Stimulated activated CD8-positive, alpha-beta memory T cell treated with anti-CD3 and anti-CD28 coated beads, Interleukin-15, amount 100 ng/mL, for 1 hour (primary cell): Measurements from ENCODE around the gene ZNF45.
"Not testable (repeated sequence)": the region's sequence is repeated elsewhere in the genome, so short reads cannot be mapped to it uniquely, and the experiment has no call there.

Source experiments
- DNase-seq: peaks from one replicate; pipeline ENCODE4 v3.0.0-alpha.2; 2020; ENCODE audit warnings: low read depth

ZNF45 gene

DNA sequence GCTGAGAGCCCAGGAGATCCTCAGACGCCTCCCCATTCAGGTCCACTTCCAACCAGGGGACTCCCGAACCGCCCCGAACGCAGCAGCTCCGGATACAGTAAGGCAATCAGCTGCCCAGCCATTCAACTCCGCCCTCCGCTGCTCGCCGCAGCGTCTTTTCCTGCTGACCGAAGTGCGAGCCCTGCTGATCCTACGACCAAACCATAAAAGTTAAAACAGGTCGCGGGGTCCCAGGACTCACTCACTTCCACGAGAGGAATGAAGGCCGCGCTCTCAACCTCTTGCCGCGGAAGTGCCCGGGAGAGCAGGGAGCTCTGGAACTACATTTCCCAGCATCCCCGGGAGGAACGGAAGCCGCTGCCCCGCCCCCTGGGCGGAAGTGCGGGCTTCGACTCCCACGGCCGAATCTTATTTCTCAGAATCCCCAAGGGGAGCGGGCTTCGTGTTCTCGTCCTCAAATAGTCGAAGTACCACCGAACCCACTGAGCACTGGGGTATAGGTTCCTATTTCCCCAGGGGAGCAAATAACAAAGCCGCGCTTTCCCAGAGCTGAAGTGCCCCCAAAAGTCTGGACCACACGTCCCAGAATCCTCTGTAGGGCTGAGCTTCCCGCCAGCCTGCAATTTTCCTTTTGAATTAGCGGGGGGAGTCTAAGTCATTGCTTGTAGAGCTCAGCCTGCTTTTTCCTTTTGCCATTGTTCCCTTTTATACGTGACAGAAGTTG is at the start of gene ZNF45:
Gene ZNF45, minus strand, starts transcription at position 298 of the 724 bp plus-strand sequence. CDS start 13,097 bp downstream, outside the sequence.
- DNase-seq = peak; percentile 75

DNA sequence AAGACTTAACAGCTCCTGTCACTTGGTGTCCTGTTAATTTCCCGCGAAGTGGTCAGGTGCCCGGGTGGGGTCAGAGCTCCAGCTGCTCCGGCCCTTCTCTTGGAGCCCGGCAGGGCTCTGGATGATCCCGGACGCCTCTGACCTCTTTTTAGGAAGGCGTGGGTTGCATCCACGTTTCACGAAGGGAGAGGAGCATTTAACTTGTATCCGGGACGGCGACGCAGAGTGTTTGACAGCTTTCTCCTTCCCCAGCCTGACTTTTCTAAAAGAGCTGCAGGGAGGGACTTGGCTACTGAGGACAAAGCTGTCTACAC is 49.6 kb upstream of the ZNF45 start:
- DNase-seq = no peak

DNA sequence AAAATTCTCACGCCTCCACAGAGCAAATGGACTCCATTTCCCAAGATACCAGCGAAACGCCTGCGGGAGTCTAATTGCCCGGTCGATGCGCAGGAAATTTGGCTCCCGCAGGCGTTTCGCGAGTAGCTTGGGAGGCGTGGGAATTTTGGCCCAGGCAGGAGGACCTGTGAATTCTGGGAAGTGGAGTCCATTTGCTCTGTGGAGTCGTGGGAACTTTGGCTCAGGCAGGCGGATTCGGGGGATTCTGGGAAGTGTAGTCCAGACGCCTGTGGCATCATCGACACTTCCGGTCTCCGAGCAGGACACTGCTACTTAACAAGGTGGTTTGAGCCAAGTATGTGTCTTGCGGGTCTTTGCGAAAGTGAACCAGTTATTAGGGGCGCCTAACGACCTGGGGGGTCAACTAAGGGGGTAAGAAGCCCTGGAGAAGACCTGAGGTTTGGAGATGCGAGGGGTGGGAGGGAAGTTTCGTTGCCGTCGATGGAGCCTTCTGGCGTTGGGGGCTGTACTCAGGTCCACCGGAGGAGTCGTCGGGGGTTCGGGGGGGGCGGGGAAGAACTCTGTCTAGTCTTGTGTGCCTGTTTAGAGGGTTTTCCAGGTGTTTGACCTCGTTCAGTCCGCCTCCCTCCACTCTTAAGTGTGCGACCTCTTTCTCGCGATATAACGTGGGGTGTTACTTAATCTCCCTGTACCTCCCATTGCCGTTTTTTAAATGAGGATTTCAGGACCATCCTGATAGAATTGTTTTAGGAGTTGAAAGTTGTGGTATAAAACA is 49.0 kb upstream of the ZNF45 start, which contains the start of gene ZNF155:
Gene ZNF155, plus strand, starts transcription at position 277 of the 775 bp plus-strand sequence. CDS start 4,356 bp downstream, outside the sequence.
- peak; percentile 34 for DNase-seq

DNA sequence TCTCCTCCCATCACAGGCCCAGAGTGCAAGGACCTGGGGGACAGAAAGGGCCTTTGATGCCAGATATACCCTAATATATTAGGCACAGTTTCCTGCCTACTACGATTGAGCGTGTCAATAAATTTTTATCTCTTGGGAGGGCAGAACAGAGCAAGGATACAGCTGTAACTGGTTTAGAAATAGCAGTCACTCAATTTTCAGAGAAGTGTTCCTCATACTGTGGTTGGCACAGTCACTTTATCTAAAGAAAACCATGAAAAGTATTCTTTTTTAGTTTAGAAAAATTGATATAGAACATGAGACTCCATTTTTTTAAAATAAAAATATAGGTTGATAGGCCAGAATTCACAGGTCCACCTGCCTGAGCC is 48.4 kb upstream of the ZNF45 start:
- no peak for DNase-seq

DNA sequence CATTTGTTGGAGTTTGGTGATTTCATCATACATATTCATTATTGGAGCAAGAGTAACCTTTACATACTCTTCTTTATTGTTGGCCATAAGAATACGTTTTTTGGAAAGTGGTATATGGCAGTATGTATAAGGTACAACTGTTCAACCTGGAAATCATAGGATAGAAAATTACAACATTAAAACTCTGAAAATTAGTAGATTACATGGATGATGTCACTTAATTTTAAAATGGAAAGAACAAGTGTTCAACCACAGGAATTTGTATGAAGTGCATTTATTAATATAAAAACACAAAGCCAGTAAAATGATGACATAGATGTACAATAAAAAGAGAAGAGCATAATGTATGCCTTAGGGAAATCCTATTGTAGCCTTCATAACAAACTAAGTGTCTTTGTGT is 41.6 kb upstream of the ZNF45 start:
- DNase-seq = no peak

DNA sequence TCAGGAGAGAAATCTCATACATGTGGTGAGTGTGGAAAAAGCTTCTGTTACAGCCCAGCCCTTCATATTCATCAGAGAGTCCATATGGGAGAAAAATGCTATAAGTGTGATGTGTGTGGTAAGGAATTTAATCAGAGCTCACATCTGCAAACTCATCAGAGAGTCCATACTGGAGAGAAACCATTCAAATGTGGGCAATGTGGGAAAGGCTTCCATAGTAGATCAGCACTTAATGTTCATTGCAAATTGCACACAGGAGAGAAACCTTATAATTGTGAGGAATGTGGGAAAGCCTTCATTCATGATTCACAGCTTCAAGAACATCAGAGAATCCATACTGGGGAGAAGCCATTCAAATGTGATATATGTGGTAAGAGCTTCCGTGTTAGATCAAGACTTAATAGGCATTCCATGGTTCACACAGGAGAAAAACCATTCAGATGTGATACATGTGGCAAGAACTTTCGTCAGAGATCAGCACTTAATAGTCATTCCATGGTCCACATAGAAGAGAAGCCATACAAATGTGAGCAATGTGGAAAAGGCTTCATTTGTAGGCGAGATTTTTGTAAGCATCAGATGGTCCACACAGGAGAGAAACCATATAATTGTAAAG is 31.1 kb upstream of the ZNF45 start:
- DNase-seq = no peak

DNA sequence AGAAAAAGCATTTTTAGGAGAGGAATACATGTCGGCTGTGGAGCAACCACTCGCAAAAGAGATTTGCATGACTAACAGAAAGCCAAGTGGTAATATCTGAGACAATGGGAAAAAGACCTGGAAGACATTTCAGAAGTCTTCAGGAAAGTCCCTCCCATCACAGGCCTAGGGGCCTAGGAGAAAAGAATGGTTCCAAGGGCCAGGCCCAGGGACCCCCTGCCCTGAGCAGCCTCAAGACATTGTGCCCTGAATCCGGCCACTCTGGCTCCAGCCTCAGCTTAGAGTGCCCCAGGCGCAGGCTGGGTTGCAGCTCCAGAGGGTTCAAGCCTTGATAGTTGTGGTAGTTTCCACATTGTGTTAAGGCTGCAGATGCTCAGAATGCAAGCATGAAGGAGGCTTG is 25.3 kb upstream of the ZNF45 start:
- DNase-seq = no peak

DNA sequence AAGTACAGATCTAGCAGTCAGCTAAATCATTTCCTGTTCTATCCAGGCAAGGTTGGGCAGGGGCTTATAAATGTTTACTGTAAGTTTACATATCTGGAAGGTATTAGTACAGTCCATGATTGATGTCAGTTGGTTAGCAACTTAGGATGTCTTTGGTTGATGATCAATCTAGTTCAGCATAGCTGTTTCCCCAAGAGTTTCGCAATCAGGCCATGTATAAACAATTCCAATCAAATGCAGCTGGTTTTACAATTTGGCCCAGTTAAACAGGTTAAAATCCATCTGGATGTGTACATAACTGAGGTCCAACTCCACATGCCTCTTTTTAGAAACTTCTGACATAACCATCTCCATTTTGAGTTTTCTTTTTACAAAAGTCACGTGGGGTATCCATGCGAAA is 22.8 kb upstream of the ZNF45 start:
- no peak for DNase-seq

DNA sequence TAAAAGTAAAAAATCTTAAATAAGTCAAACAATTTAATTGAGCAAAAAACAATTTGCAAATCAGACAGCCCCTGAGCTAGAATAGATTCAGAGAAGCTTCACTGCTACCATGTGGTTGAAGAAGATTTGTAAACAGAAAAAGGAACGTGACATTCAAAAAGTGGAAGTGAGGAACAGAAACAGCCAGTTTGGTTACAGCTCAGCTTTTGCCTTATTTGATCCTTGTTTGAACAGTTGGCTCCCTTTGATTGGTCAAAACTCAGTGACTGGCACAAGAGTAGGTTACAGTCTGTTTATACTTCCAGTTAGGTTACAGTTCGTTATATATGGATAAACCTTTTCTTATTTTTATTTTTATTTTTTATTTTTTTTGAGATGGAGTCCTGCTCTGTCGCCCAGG is 21.7 kb upstream of the ZNF45 start:
- DNase-seq = no peak

DNA sequence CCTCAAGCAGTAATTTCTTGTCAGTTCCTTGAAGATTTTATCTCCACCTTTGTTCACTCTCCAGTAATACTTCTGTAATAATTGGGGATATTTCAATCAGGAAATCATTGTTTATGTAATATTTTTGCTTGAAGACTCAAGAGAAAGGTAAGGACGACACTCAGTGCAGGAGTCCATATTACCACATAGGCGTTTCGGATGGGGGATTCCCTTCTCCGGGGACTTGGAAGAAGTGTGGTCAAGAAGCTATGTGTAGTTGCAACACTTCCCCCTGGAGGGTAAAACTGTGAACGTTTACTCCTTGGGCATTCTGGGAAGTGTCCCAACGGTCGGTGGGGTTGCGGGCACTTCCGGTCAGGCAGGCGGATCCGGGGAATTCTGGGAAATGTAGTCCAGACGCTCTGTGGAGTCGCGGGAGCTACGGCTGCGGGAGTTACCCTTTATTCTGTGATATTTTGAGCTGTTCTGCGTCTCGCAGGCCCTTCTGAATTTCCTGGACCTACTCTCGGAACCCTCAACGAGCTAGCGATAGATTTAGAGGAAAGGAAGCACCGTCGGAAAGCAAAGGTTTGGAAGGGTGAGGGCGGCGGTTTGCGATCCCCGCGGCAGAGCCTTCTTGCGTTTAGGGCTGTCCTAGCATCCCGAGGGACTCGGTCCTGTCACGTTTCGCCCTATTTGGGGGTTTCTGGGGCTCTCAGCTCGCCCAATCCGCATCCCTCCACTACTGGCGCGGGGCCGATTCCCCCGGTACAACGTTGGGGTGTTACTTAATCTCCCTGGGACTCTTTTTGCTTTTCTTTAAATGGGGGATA is 16.0 kb upstream of the ZNF45 start, which contains the start of gene ZNF221:
Gene ZNF221, plus strand, starts transcription at position 395 of the 812 bp plus-strand sequence. CDS start 11,499 bp downstream, outside the sequence.
- DNase-seq = peak; percentile 18

DNA sequence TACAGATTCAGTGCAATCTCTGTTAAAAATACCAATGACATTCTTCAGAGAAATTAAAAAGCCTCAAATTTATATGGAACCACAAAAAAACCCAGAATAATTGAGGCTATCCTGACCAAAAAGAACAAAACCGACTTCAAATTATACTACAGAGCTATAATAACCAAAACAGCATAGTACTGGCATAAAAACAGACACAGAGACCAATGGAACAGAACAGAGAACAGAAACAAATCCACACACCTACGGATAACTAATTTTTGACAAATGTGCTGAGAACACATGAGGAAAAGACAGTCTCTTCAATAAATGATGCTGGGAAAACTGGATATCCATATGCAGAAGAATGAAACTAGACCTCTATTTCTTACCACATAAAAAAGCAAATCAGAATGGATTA is 14.7 kb upstream of the ZNF45 start:
- DNase-seq = not testable (repeated sequence)

DNA sequence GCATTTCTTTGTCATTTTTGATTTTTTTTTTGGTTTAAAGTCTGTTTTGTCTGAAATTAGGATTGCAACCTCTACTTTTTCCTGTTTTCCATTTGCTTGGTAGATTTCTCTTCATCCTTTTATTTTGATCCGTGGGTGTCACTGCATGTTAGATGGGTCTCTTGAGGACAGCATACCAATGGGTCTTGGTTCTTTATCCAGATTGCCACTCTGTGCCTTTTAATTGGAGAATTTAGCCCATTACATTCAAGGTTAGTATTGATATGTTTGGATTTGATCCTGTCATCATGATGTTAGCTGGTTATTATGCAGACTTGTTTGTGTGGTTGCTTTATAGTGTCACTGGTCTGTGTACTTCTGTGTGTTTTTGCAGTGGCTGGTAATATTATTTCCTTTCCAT is 12.3 kb upstream of the ZNF45 start:
- DNase-seq = not testable (repeated sequence)

DNA sequence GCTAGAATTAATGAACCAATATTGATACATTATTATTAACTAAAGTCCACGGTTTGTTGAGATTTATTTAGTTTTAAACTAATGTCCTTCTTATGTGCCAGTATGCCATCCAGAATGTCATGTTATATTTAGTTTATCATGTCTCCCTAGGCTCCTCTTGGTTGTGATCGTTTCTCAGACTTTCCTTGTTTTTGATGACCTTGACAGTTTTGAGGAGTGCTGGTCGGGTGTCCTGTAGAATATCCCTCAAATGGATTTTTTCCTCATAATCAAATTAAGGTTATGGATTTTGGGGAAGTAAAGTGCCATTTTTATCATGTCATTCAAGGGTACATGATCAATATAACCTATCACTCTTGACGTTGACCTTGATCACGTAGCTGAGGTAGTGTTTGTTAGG is 6.1 kb upstream of the ZNF45 start:
- DNase-seq = no peak

DNA sequence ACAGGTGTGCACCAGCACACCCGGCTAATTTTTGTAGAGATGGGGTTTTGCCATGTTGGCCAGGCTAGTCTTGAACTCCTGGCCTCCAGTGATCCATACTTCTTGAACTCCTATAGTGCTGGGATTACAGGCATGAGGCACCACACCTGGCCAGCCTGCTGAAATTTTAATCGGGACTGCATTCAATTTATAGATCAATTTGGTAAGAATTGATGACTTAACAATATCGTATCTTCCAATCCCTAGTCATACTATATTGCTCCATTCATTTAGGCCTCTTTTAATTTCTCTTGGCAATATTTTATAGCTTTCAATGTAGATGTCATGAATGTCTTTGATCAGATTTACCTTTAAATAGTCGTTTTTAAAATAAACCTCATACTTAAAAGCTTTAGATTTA is 5.6 kb upstream of the ZNF45 start:
- DNase-seq = no peak

DNA sequence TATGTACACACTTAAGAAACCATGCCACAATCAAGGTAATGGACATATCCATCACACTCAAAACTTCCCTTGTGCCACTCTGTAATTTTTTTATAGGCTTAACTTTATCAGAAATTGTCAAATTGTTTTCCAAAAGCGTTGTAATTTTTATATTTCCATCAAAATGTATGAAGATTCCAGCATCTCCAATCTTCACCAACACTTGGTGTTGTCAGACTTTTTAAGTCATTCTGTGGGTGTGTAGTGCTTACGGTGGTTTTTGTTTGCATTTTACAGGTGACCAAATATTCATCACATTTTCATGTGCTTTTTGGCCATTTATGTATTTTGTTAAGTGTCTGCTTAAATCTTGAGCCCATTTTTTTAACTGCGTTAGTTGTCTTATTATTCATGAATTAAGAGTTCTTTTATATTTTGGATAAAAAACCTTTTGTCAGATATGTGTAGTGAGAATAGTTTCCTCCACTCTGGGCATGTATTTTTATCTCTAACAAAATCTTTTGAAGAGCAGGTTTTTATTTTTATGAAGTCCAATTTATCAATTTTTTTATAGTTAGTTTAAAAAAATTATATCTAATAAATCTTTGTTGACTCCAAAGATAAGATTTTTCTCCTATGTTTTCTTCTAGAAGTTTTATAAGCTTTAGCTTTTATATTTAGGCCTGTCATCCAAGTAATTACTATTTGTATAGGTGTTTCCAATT is 4.6 kb upstream of the ZNF45 start:
- no peak for DNase-seq

DNA sequence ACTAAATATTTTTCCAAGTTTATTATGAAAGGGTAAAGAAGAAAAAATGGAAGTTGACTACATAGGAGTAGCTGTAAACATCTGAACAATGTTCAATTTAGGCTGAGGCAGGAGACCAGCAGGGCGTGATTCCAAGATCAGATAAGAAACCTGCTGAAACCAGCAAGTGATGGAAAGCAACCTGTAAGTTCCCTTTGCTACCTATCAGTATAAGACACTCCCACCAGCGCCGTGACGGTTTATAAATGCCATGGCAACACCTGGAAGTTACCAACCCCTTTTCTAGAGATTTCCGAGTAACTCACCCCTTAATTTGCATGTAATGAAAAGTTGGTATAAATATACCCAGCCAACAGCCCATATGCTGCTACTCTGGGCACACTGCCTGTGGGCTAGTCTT is 1.1 kb upstream of the ZNF45 start:
- DNase-seq = no peak

DNA sequence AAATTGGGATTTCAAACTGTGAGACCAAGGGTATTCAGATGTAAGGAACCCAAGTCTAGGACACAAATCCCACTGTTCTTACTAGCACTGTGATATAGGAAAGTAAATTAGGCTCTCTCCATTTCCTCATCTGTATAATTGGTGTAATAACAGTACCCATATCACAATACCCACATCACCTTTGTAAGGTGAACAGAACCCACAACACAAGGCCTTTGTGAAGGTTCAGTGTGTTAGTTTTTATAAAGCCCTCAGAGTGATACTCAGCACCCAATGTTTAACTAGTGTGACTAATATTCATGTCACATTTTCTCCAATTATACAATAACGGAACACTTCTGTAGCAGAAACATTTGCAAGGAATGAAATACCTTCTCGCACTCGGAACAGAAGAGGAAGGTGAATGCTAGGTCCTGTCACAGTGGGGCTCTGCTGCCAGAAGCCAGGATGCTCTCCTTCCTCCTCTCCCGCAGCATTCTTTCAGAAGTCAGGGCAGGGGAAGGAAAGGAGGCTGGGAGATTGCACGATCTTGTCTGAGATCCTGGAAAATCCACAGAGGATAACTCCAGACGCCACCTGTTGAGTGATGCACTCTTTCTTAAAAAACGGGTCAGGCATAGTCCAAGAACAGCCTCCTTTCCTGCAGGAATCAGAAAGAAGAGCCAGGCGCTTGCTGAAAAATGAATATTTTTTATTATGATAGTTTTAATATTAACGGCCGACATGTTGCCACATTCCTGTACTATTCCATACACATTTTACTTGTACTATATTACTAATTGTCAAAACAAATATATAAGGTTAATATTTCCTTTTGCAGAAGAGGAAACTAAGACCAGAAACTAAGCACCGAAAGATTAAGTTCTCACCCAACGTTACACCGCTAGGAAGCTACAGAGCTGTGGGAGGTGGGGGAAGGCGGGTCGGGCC is 762 bp downstream of the ZNF45 start:
- DNase-seq = no peak

DNA sequence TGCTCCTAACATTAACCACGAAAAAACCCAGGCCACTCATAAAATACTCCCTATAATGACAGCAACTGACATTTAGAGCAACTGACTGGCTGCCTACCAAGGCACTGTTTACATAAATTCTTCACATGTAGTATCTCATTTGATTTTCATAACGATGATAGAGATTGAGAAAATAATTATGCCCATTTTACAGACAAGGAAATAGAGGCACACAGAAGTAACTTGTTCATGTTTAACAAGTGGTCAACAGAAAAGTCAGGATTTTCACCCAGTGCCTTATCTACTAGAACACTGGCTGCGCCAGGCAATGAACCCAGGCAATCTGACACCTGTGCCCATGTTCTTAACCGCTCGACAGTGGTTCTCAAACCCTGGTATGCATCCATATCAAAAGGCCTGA is 6.3 kb downstream of the ZNF45 start:
- DNase-seq = no peak

DNA sequence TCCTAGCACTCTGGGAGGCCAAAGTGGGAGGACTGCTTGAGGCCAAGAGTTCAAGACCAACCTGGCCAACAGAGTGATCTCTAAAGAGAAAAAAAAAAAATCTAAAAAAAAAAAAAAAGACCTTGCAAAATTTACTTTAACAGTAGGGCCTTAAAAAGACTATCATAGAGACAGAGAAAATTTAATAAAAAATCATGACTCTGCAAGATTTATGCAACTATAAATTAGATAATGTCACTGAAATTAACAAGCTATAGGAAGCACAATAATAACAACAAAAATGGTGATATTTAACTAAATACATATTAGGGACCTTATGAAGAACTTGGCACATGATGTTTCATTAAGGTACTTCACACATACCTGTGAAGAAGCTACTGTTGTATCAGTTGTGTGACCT is 11.2 kb downstream of the ZNF45 start:
- no peak for DNase-seq

DNA sequence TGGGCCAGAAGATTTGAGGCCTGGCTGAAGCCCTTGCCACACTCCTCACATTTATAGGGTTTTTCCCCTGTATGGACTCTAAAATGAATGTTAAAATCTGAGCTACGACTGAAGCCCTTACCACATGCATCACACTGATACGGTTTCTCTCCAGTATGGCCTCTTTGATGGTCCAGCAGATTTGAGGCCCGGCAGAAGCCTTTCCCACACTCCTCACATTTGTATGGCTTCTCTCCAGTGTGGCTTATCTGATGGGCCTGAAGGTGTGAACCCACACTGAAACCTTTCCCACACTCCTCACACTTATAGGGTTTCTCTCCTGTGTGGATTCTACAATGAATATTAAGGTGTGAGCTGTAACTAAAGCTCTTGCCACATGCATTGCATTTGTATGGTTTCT is 21.0 kb downstream of the ZNF45 start:
- DNase-seq = no peak

DNA sequence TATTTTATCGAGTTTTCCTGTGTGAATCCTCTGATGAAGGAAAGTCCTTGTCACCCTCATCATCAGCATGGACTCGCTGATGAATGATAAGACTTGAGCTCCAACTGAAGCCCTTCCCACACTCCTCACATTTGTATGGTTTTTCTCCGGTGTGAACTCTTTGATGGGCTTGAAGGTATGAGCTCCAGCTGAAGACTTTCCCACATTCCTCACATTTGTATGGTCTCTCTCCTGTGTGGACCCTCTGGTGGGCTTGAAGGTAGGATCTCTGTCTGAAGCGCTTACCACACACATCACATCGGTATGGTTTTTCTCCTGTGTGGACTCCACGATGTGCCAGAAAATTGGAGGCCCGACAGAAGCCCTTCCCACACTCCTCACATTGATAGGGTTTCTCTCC is 21.7 kb downstream of the ZNF45 start:
- no peak for DNase-seq
